Right lung (tissue), 5 donors: ENCODE measurements around the gene CMTM1. TPM values are rescaled to one million over a fixed set of nuclear protein-coding genes. Genes with fewer than 3 reads are reported as not detected.

Experiments
- DNase-seq, 2 donors: peaks; one replicate each; pipeline ENCODE4 v3.0.0-alpha.2; 2013
- polyA plus RNA-seq, 5 donors: library from polyadenylated mRNA; unstranded; fragments of 120-200 nt; gene quantifications; one replicate each; pipeline versions ENCODE4 v1.2.1 to v1.2.3, GENCODE V29; 2013; ENCODE audit warnings: inconsistent platforms in 1 of 5, low replicate concordance in 1 of 5; ENCODE audit not compliant: insufficient read length in 5 of 5, insufficient read depth in 1 of 5

The CMTM1 gene
- polyA plus RNA-seq, 5 donors: 5.3 to 10.8 (median 9.5) TPM

DNA sequence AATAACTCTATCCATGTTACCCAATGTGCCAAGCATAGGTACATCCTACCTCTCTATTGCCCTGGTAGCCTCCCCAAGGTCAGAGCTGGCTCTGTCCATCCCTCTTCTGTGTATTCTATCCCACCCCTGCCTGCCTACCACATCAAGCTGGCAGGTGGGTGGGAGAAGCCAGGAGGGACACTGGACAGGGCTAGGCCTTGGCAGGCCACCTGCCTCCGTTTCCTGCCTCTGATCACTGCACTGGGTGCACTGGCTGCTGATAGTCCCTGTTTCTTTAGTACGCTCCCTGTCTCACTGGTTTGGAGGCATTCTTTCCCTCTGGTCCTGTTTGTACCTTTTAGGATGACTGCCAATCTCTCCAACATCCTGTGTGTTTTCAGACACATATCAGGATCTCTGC, 29.0 kb upstream of the CMTM1 start:
- DNase-seq: no peak

DNA sequence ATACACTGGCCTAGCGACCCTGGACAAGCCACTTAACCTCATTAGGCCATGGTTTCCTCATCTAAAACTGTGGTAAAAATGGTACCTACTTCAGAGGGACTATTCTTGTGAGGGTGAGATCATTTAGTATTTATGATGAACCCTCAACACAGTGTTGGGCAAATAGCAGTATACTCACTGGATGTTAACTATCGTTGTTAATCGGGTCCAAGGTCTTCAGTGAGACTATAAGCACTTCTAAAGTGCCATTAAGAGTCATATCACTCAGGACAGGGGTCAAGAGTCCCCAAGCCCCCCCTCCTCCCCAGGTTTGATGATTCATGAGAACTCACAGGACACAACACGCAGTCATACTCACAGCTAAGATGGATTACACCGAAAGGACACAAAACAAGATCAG, 27.3 kb upstream of the CMTM1 start:
- no peak for DNase-seq

DNA sequence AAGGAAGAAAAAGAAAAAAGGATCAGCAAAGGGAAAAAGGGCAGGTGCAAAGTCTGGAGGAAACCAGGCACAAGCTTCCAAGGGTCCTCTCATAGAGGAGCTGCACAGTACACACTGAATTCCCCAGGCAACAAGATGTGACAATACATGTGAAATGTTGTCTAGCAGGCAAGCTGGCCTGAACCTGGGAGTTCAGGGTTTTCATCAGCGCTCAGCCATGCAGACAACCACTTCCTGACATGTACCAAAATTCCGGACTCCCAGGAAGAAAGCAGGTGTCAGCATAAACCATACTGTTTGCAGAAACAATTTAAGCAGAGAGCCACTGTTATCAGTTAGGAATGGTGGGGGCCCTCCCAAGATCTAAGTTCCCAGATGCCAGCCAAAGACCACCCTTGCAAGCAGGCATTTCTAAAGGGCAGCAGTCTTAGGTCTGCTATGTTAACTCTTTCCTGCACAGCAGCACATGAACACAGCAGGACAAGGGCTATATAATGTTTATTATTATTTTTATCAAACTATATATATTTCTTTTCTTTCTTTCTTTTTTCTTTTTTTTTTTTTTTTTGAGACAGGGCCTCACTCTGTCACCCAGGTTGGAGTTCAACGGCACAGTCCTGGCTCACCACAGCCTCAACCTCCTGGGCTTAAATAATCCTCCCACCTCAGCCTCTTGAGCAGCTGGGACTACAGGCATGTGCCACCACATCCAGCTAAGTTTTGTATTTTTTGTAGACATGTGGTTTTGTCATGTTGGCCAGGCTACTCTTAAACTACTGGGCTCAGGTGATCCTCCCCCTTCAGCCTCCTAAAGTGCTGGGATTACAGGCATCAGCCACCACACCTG, 26.4 kb upstream of the CMTM1 start:
- no peak for DNase-seq

DNA sequence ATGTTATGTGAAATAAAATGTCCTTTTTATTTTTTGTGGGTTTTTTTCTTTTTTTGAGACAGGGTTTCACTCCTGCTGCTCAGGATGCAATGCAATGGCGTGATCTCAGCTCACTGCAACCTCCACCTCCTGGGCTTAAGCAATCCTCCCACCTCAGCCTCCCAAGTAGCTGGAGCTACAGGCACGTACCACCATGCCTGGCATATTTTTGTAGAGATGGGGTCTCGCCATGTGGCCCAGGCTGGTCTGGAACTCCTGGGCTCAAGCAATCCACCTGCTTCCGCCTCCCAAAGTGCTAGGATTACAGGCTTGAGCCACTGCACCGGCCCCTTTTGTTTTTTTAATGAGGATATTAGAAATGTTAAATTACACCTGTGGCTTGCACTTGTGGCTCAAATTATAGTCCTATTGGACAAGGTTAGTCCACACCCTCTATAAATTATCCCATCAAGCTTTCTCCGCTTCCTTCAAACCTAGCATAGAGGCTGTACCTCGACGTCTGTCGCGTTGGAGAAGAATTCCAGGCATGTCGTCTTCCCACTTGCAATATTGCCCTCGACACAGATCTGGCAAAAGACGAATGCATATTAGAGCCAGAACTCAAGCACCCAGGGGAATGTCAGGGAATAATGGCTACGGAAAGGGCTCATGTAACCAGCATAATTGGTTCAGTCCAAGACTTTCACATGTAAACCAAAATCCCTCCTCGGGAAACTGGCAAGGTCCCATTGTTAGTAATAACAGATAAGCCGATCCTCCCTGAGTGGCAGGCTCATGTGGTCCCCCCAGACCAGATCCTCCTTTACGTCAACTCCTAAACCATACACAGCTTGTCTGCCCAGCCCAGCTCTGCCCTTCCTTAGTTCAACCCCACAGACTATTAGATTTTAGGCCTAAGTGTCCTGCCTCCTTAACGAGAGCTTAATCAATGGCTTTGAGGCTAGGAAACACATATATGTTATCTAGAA, 24.6 kb upstream of the CMTM1 start:
- DNase-seq: no peak

DNA sequence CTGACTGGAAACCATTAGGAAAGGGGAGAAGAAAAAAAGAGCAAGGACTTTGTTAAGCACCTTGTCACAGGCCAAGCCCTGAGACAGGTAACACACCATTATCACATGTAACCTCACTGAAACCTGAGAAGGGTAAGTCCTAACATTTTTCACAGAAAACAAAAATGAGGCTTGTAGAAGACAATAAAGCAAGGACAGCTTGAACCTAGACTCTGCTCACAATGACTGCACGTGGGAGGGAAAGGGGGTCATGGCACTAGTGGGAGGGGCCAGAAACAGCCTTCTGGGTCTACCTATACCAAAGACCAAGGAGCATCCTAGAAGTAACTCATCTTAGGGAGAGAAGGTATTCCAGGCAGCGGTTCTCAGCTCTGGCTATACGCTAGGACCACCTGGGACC, 23.8 kb upstream of the CMTM1 start:
- DNase-seq: no peak

DNA sequence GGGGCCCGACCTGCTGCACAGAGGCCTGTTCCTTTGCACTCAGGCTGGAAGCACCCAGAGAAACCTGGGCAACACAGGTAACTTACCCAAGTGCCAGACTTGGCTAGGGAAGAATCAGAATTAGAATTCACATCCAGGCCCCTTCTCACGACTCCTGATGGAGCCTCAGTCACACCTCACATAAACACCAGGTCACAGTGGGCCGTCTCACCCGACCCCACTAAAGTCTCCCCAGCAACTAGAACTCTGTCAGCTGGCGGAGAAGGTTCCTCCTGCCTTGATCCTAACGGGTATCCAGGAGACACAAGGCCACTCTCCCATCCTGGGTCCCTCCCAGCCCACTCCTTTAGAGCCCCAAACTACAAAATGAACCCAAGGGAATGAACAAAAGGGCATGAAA, 22.7 kb upstream of the CMTM1 start:
- DNase-seq: no peak

DNA sequence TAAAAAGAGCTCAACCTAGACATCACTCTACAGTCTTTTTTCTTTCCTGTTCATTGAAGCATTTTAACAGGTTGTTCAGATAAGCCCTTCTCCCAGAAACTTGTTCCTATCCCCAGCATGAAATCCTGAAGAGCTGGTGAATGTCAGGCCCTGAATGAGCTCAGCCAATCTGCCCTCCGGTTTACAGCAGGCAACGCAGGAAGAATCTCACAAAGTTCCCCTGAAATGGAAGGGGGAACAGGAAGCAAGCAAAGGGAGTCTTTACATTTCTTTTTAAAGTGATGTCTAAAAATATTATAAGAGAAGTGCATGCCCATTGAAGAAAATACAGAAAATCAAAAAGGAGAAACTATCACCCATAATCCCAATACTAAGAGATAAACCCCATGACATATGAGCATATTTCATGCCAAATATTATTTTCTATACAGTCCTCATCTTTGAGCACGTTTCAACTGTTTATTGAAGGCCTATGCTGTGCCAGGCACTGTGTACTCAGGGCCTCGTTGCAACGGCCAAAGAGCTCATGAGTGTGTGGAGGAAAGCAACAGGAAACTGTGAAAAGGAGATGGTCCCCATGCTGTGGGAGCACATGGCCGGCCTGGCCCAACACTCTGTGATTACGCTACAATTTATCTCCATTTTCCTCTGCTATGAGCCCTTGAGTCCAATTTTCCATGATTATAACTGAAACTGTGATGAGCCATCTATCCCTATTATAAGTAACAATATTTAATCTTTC, 22.1 kb upstream of the CMTM1 start:
- DNase-seq: no peak

DNA sequence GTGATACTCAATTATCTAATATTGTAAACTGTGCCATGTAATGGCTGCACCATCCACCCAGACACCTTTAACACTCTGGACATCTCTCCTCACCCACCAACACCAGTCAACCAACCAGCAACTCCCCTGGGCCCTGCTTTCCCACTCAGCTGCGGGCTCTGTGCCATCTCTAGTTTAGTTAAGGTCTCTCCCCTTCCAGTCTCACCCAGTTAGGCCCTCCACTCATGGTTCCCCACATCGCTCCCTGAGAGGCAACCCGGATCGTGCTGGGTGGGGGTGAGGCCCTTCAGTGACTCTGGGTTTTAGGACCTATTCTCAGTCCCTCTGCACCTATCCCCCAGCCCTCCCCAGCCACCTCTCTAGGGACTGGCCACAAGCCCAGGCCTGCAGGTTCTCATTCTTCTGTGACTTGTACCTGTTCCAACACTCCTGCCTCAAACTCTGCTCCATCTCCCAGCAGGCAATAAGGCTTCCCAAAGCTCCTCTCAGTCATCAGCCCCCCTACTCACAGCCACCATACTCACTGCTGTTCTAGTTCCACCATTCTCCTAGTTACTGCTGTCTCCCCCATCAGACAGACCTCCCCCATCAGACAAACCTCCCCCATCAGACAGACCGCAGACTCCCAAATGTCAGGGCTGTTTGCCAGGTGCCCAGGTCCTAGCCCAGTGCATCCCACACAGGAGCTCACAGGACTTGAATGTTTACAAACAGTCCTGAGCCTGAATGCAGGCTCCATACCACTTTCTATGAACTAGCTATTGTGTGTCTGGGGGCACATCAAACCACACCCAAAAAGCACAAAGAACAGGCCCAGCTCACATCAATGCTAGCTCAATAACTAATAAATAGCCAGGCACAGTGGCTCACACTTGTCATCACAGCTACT, 18.9 kb upstream of the CMTM1 start:
- no peak for DNase-seq

DNA sequence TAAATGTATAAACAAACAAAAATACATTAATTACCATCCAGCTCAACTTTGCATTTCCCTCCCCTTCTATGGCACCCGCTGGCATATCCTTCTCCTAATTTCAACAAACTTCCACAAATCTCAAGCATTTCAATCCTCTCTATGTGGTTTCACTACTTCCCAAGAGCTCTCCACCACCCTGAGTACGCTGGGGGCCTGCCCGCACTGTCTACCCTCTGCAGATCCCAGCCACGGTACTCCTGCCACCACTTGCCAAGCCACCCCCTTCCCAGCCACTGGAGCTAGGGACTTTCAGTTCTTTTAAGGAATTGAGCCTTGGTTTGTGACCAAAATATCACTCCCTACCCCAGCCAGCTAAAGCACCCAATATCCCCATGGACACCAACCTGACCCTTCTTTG, 18.2 kb upstream of the CMTM1 start:
- no peak for DNase-seq

DNA sequence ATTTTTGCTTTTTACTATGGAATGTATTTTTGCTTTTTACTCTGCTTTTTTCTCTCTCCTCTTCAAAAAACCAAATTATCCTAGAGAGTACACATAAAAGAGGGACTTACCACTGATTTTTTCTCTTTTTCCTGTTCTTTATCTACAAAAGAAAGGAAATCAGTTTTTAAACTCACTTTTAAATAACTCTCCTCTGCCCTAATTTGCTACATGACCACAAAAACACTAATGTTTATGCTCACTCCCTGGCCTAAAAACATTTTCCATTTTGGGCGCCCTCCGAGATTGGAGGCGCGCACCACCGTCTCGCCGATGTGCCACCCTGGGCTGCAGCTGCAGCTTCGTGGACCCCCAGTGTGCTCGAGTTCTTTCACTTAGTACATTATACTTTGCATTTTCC, 17.4 kb upstream of the CMTM1 start:
- no peak for DNase-seq

DNA sequence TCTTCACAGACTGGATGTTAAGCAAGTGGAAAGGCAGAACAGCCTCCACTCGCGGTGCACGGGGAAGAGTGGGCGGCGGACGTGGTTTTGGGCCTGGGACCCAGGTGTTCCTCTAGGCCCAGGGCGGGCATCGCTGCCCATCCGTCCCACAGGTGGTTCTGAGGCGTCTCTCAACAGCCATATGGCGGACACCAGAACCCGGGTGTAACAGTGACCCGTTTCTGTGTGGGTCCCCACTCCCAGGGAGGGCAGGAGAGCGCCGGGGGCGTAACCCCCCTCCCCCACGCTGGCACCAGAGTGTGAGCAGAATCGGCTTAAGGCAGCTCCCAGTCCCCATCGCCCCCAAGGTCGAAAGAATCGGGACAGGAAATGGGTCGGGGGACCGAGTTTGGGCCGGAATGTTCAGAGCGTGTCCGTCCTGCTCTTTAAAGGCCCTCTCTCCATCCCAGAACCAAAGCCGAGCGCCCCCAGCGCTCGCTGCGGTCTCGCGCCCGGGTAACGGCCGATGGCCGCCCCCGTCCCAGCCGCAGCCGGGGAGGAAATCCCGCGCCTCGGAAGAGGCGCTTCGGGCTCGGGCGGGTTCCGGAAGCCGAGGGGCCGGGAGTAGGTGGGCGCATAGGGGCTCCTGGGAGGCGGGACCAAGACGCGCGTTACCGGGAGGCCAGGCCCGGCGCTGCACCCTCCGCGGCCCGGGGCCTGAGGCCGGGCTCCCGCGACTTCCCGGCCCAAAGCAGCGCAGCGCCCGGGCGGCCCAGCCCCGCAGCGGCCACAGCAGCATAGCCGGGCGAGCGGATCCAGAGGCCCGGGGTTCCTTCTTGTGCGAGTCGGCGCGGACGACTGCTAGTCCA, 16.7 kb upstream of the CMTM1 start, which contains the start of gene TK2:
TSS of gene TK2 (minus strand) at position 839 of the 848 bp plus-strand sequence. CDS start at position 778, 61 bp downstream.
- peak; percentile 74 to 80 for DNase-seq

DNA sequence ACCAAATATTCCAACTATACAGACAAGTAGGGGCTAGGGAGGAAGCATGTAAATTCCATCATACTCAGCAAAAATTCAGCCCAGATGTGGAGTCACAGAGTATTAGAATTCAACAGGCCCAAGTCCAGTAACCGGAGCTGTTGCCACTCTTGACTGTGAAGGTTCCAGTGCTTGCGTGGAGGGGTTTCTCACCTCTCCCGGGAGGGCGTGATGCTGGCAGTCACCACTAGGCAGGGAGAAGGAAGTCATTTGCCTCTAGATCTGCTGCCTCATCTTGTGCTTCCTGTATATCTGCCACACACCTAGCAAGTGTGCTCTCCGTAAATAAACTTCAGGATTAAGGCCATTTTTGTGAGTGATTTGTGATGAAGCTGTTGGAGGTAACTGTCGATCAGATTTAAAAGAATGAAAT, 14.9 kb upstream of the CMTM1 start:
- DNase-seq: peak in 1 of 2 donors; percentile 16

DNA sequence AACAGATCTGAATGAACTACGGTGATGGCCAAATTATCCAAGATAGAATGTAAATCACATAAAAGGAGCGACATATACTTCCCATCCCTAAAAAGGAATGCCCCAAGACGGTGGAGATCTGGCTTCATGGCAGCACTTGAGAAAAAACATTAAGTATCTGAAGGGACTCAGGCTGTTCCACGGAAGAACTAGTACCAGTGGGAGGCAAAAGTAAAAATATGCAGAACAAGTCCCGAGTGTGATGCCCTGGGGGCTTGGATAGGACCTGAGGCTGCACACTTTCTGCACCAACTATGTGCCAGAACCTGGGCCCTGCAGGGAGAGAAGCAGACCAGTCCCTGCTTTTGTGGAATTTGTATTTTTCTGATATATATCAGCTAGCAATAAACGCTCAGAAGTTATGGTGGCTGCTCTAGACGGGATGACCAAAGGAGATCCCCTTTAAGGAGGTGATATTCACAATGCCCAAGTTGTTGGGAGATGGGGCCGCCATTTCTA, 14.4 kb upstream of the CMTM1 start:
- no peak for DNase-seq

DNA sequence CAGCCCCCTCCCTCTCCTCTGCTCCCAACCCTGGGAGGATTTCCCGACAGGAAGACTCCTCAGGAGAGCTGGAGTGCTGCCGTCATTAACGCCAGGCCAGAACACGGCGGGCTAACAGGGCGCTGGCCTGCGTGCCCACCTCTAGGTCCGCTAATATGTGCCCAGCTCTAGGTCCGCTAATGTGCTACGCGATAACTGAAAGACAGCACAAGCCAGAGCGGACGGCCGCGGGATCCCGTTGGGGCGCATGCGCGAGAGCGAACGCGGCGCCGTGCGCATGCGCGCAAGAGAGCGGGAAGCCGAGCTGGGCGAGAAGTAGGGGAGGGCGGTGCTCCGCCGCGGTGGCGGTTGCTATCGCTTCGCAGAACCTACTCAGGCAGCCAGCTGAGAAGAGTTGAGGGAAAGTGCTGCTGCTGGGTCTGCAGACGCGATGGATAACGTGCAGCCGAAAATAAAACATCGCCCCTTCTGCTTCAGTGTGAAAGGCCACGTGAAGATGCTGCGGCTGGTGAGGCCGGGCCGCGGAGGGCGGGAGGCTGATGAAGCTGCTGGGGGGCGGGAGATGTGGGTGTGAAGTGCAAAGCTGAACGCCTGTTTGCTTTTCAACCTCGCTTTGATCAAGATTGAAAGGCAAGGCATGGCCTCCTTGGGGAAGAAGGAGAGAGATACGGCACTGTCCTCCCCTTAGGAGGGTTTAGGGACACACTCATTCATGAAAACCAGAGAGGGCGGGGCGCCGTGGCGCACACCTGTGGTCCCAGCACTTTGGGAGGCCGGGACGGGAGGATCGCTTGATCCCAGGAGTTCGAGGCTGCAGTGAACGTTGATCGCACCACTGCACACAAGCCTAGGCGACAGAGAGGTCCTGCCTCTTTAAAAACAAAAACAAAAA, 13.7 kb upstream of the CMTM1 start, which contains the start of gene CKLF:
TSS of gene CKLF (plus strand) at position 291 of the 892 bp plus-strand sequence. CDS start at position 431, 140 bp downstream.
- peak; percentile 94 to 95 for DNase-seq

DNA sequence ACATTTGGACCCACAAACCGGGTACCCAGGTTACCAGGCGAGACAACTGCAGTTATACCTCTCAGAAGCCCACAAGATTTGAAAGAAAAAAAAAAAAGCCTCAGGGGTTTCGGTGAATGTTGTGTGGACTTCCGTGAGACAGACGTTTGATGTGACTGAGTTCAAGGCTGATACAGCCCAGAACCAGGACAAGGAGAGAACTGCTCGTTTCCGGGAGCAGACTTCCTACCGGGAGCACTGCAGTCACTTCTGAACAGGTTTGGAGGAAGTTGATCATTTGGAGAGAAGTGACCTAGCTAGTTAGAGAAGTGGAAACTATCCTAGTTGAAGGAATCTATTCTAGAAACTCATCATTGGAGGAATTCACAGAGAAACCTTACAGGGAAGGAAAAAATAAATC, 13.0 kb upstream of the CMTM1 start:
- DNase-seq: peak in 1 of 2 donors; percentile 12

DNA sequence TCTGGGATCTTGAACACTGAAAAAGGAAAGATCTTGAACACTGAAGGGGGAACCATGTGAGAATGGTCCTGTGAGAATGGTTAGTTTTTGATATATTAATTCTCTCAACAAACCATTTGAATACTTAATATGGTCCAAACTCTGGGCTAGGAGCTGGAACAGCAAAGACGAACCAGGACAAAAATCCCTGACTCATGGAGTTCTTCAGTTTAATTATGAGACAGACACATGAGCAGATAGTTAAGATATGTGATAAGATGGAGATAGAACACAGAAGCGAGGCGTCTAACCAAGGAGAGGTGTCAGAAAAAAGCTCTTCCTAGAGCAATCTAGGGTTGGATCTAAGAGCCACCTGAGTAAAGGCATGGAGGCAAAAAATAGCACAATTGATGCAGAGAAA, 12.2 kb upstream of the CMTM1 start:
- DNase-seq: no peak

DNA sequence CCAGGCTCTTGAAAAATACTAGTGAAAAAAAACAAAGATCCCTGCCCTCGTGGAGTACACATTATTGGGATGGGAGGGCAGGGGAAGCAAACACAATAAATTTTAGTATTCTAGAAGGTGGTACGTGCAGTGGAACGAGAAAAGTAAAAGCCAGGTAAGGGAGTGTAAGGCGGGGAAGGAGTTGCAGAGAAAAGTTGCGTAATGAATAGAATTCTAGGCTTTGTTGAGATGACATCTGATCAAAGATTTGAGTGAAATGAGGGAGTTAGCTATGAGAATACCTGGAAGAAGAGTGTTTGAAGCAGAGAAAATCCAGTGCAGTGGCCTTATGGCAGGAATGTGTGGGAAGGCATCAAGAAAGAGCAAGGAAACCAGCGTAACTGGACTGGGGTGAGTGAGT, 11.7 kb upstream of the CMTM1 start:
- no peak for DNase-seq

DNA sequence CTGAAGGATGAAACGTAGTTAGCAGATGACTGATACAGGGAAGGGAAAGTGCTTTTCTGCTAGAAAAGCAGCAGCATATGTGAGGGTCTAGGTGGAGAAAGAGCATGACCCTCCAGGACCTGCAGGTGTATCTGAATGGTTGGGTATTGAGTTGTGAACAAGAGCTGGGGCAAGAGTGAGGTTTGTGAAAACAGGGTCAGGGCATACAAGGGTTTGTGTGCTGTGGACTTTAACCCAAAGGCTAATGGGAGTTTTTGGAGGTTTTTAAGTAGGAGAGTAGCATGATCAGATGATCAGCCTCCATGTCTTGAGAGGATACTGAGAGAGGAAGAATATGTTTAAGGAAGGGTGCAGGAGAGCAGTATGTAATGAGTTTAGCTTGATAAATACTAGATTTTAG, 6.1 kb upstream of the CMTM1 start:
- DNase-seq: no peak
